RWPE2 (cell line): ENCODE results near the gene PCYT2.

Source experiments
- ATAC-seq: fragments of 200-7000 bp; cut with Tn5 transposase; 3 replicates; pipeline ENCODE4 v1.9.1; 2021; ENCODE audit warnings: low read depth
- DNase-seq: peaks from one replicate; pipeline ENCODE4 v3.0.0-alpha.2; 2020; ENCODE audit warnings: low spot score
- H3K27ac ChIP-seq: fragments of 450-650 bp; 2 replicates; pipeline ENCODE4 v1.5.1; 2017; ENCODE audit warnings: mild to moderate bottlenecking; ENCODE audit not compliant: poor library complexity, severe bottlenecking
- H3K27me3 ChIP-seq: fragments of 250-450 bp; sonication (Bioruptor Pico); 2 replicates; pipeline ENCODE4 v1.5.1; 2021; ENCODE audit warnings: mild to moderate bottlenecking, moderate library complexity; ENCODE audit not compliant: insufficient read depth, poor library complexity, severe bottlenecking
- H3K36me3 ChIP-seq: fragments of 250-450 bp; sonication (Bioruptor Pico); 2 replicates; pipeline ENCODE4 v1.5.1; 2020; ENCODE audit warnings: low read depth, mild to moderate bottlenecking, moderate library complexity
- H3K4me1 ChIP-seq: fragments of 250-450 bp; sonication (Bioruptor Pico); 2 replicates; pipeline ENCODE4 v1.5.1; 2021; ENCODE audit warnings: mild to moderate bottlenecking, moderate library complexity; ENCODE audit not compliant: insufficient read depth, poor library complexity, severe bottlenecking
- H3K4me3 ChIP-seq: fragments of 250-450 bp; sonication (Bioruptor Pico); 2 replicates; pipeline ENCODE4 v1.5.1; 2021; ENCODE audit warnings: mild to moderate bottlenecking, moderate library complexity; ENCODE audit not compliant: severe bottlenecking
- H3K9me3 ChIP-seq: fragments of 250-450 bp; sonication (Bioruptor Pico); 2 replicates; pipeline ENCODE4 v1.5.1; 2021; ENCODE audit warnings: mild to moderate bottlenecking, moderate library complexity; ENCODE audit not compliant: severe bottlenecking
- CTCF ChIP-seq: fragments of 450-650 bp; IDR thresholded peaks from one replicate; pipeline ENCODE4 v1.5.1; 2017; ENCODE audit warnings: mild to moderate bottlenecking, moderate library complexity; ENCODE audit not compliant: poor library complexity, severe bottlenecking

The PCYT2 gene

GRCh38 chr17:81903896-81904599 is 7.2 kb downstream of the PCYT2 start:
- DNase-seq (peak; percentile 61), ATAC-seq (no peak)
- no peak overlapping the region for H3K27ac ChIP-seq
- H3K4me1 ChIP-seq = peaks cover 2% of the 10 kb centered on the region
- no peak for TF ChIP-seq CTCF
- peaks cover 47% of the 10 kb centered on the region for H3K36me3 ChIP-seq
- no peaks in the 10 kb centered on the region for H3K9me3 ChIP-seq
- H3K27me3 ChIP-seq = no peaks in the 10 kb centered on the region
- H3K4me3 ChIP-seq = no peak overlapping the region

- peak; percentile 61 for DNase-seq
- Histone ChIP-seq H3K9me3 (no peaks in the 10 kb centered on the region), H3K4me1 (peaks cover 8% of the 10 kb centered on the region), H3K27me3 (no peaks in the 10 kb centered on the region), H3K4me3 (no peak overlapping the region), H3K27ac (no peak overlapping the region), H3K36me3 (peaks cover 45% of the 10 kb centered on the region)
- no peak for TF ChIP-seq CTCF
- no peak for ATAC-seq
Observed at GRCh38 chr17:81903415-81903831, 7.8 kb downstream of the PCYT2 start.

- H3K27me3 ChIP-seq = no peaks in the 10 kb centered on the region
- no peaks in the 10 kb centered on the region for H3K9me3 ChIP-seq
- peak; percentile 68 for DNase-seq
- ATAC-seq = no peak; the same call in 2 of the 3 replicates
- no peak overlapping the region for H3K27ac ChIP-seq
- H3K4me3 ChIP-seq = no peak overlapping the region
- H3K36me3 ChIP-seq = peaks cover 44% of the 10 kb centered on the region
- peaks cover 14% of the 10 kb centered on the region for H3K4me1 ChIP-seq
- no peak for TF ChIP-seq CTCF
Observed at GRCh38 chr17:81902653-81903414, 8.4 kb downstream of the PCYT2 start.

- H3K36me3 ChIP-seq = peaks cover 44% of the 10 kb centered on the region
- H3K4me3 ChIP-seq = peak within 1 kb of the TSS; percentile 9
- no peaks in the 10 kb centered on the region for H3K27me3 ChIP-seq
- ATAC-seq (peak; percentile 4), DNase-seq (peak; percentile 59)
- no peak for TF ChIP-seq CTCF
- no peaks in the 10 kb centered on the region for H3K9me3 ChIP-seq
- no peak within 1 kb of the TSS for H3K27ac ChIP-seq
- H3K4me1 ChIP-seq = peaks cover 20% of the 10 kb centered on the region
Observed at GRCh38 chr17:81902023-81902652, 9.1 kb downstream of the PCYT2 start, which contains the start of gene NPB. NPB (plus strand) TSS chr17:81902238; CDS start chr17:81902278, 40 bp downstream.
